GM18519 (cell line): ENCODE data around the gene MLKL.
"Not testable (repeated sequence)": the region's sequence is repeated elsewhere in the genome, so short reads cannot be mapped to it uniquely, and the experiment has no call there.

Source experiments
- ATAC-seq: cut with Tn5 transposase; IDR thresholded peaks from one replicate; pipeline ENCODE4 v1.9.1; 2021; ENCODE audit warnings: mild to moderate bottlenecking, moderate library complexity; ENCODE audit not compliant: unreplicated experiment, low FRiP score

The MLKL gene

GRCh38 chr16:74709441-74709877 is 8.8 kb upstream of the MLKL start:
- peak; percentile 68 for ATAC-seq

DNA sequence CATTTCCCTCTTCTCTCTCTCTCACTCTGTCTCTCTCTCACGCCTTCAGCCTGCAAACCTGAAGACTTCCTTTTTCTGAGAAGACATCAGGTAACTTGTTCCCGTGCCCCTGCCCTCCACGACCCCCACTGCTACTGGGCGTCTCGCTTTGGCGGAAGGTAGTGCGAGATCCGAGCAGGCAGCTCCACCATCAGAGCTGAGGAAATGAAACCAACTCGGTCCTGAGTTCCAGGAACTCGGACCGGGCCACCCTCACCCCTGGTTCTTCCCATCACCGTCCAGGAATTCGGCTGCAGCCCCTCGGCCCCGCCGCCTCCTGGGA is 585 bp downstream of the MLKL start:
- ATAC-seq, result no peak

DNA sequence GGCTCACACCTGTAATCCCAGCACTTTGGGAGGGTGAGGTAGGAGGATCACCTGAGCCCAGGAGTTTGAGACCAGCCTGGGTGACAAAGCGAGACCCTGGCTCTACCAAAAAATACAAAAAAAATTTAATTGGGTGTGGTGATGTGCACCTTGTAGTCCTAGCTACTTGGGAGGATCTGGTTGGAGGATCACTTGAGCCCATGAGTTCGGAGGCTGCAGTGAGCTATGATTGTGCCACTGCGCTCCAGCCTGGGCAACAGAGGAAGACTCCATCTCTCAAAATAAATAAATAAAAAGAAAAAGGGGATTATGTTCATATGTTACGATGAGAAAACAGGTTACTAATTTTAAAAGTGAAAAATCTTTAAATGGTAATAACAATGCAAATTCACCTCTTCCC is 996 bp downstream of the MLKL start:
- ATAC-seq, result no peak

- ATAC-seq, result no peak
Observed at GRCh38 chr16:74698222-74698621, 2.4 kb downstream of the MLKL start.

DNA sequence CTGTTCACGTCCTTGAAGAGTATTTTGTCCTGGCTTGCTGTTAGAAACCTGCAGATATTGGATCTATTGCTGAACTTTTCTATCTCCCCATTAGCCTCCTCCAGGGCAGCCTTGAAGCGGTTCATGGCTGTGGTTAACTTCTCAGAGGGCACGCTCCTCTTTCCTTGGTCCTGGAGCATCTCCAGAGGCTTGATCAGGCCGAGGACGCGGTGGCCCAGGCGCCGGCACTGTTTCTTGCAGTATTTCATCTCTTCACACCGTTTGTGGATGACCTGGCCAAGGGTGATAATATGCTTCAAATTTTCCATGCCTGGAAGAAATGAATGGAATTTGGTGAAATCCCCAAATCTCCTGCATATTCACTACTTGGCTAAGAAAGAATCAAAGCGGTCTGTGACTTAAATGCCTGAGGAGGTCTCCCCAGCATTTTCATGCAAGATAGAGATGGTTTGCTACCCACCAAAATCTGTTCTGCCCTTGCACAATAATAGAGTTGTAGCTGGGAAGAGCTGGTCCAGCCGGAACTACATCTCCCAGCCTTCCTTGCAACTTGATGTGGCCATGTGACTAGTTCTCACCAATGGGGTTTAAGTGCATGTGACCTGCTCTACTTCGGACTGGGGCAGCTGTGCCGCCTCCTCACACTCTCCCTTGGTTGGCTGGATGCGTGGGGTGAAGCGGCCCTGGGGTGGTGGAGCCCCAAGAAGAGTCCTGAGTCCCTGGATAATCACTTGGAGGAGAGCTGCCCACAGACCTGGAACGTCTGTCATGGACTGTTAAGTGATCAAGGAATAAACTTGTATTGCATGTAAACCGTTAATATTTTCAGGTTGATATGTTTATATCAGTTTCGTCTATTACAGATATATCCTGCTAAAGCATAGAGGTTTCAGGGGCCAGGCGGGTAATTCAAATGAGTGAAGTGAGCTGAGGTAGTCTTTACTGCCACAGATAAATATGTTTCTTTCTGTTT is 4.9 kb downstream of the MLKL start:
- peak; percentile 93 for ATAC-seq

DNA sequence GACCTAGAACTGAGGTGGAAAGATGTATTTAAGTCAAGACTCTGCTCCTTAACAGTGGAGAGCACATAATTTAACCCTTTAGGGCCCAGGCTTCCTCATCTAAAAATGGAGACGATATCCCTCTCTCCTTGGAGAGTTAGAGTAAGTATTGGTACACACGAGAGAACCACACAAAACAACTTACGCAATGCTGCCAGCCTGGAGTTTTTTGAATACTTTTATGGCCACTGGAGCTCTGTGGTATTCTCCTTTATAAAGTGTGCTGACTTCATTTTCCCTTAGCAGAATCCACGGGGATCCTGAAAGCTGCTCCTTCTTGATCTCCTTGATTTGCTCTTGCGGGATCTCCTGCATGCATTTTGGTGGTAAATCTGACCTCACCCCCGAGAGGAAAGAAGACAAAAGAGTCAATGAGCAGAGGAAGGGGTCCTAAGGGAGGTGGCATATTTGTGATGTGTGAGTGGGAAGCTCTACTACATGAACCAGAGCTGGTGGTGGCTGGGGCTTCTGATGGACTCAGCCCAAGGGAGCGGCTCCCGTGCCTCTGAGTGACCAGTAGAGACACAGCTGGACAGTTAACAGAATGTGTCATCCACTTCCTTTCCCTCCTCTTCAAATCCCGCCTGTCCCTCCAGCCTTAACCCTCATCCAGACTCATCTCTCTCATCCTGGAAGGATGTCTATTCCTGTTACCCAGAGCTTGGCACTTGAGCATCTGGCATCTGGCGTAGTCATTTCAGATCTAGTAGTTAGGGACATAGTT is 9.4 kb downstream of the MLKL start:
- no peak for ATAC-seq

GRCh38 chr16:74682556-74682955 is 18.1 kb downstream of the MLKL start:
- ATAC-seq, result no peak

DNA sequence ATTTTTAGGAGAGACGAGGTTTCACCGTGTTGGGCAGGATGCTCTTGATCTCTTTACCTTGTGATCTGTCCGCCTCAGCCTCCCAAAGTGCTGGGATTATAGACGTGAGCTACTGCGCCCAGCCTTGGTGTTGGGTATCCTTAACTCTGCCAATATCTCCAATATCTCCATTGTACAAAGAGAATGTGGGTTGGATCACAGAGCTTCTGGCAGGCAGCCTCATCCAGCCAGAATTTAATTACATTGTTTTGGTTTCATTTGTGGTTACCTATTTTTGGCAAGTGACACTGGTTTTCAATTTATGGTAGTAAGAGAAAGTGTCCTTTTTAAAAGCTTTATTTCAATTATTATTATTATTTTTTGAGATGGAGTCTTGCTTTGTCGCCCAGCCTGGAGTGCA is 20.0 kb downstream of the MLKL start:
- ATAC-seq, result no peak

DNA sequence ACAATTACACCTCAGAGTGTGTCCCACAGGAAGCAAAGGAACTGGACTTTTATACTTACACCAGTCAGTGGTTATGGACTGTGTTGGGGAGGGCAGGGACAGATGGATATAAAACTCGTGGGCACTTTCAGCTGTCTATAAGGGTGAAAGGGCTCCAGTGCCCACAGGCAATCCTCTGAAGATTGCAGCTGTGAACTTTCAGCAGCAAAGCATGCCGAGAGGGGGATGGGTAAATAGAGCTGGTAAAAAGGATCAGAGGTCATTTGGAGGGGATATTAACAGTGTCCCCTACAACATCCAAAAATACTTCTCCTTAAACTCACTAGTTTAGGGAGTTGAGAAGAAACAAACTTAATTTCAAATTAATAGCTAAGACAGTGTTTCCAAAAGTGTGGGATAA is 20.7 kb downstream of the MLKL start:
- ATAC-seq, result no peak

DNA sequence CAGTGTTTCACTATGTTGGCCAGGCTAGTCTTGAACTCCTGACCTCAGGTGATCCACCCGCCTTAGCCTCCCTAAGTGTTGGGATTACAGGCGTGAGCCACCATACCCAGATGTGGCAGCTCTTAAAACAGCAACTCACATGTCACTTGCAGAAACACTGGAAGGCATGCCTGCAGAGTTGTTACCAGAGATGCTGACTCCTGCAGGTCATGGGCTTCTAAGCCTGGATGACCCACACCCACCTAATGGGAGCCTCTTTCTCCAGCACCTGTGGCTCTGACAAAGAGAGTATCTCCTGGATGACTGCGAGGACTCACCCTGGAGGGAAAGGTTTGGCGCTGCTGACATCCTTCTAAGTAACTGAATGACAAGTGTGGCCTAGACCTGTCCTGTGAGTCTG is 22.8 kb downstream of the MLKL start:
- no peak for ATAC-seq

DNA sequence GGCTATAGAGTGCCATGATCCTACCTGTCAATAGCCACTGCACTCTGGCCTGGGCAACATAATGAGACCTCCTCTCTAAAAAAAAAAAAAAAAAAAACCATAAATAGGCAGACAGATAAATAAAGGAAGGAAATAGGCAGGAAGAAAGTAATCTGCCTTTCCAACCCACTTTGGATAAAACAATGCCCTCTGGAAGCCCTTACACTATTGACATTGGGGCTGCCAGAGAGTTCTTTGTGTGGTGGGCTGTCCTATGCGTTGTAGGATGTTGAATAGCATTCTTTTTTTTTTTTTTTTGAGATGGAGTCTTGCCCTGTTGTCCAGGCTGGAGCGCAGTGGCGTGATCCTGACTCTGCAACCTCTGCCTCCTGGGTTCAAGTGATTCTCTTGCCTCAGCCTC is 26.8 kb downstream of the MLKL start:
- ATAC-seq, result no peak

GRCh38 chr16:74668877-74669276 is 31.8 kb downstream of the MLKL start:
- not testable (repeated sequence) for ATAC-seq

DNA sequence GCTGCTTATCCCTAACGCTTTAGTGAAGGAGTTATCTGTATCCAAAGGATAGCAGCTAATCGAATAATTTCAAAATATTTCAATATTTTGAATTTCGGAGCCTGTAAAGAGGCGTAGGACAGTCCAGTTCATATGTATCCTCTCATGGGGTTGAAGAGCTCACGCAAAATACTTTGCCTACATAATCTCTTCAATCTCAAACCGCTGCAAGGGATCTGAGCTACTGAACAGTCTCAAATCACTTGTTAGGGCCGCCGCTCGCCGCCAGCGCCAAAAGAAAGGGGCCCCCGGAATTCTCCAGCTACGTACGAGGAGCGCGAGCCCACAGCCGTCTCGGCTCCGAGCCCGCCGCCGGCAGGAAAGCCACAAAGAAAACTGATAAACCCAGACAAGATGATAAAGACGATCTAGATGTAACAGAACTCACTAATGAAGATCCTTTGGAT is 33.4 kb downstream of the MLKL start:
- ATAC-seq, result no peak

DNA sequence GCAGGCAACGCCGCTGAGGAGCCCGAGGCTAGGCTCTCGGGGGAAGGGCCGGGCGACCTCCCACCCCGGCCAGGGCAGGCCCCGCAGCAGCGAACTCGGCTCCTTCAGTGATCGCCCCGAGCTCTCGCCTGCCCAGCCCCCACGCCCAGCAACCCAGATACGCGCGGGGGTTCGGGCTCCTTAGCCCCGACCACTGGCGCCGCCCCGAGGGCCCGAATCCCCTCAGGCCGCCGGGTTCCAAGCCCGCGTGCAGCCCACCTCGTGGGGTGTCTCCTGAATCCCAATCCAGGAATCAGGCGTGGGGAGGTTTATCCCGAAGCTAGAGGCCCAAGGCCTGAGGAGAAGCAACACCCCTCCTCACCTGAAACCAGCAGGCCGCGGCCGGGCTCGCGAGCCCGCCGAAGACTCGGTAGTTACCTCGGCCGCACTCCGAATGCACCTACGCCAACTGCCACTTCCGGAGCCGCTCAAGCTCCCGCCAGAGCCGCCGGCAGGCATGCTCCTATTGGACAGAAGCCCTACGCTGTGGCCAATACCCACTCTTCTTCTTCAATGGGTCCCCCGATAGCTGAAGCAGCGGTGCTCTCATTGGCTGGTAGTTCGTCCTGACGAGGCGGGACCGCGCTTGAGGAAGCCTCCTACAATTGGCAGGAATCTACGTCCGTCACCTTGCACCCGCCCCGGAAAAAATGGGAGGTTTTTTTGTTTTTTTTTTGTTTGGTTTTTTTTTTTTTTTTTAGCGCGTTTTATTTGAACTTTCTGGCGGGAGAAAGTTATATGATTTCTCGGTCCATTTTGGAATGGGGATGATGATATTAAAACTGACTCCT is 34.0 kb downstream of the MLKL start, which contains the start of gene RFWD3:
Gene RFWD3, minus strand, starts transcription at position 453 of the 830 bp plus-strand sequence. CDS start 5,428 bp downstream, outside the sequence.
- ATAC-seq, result peak; percentile 99

DNA sequence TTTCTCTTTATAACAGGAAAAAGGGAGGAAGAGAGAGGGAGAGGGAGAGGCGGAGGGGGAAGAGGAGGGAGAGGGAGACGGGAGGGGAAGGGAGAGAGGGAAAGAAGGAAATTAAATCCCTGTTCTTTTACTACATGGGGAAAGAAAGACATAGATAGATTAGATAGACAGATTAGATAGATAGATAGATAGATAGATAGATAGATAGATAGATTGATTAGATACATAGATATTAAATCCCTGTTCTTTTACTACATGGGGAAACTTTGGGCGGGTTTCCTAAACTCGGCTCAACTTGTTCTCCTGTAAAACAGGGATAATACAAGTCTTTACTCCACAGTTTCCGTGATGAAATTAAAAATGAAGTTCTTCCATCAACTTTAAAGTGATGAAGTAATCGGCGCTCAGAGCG is 34.6 kb downstream of the MLKL start:
- ATAC-seq, result no peak

GRCh38 chr16:74661064-74661463 is 39.6 kb downstream of the MLKL start:
- no peak for ATAC-seq

- no peak for ATAC-seq
Observed at GRCh38 chr16:74660383-74660782, 40.3 kb downstream of the MLKL start.

- no peak for ATAC-seq
Observed at GRCh38 chr16:74659041-74659440, 41.6 kb downstream of the MLKL start.

DNA sequence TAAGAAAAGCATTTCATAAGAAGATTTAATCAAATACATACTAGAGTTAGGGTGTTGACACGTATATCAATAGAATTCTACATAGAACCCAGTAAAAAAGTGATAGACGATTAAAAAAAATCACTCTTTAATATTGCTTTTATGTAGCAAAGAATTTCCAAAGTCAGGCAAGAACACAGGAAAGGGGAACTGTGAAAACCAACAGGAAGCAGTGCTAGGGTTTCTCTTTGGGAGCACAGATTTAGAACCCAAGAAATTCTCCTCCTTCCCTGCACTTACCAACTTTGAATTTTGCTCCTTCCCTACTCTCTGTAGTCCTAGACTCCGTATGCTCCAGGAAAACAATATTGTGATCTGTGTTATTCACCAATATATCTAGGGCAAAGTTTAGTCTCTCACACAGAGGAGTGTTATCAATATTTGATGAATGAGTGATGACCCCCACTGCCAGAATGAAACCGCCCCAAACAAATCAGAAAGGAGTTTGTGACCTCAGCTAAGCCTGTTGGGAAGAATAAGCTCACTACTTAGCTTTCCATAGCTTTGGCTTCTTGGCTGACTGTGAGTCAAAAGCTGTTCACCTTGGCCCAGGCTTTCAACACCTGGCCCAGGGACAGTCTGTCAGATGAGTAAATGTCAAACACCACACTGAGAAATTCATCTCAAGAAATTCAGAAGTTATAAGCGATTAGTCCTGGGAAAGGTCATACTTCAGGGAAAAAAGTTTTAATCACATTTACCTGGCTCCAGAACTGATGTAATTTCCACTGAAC is 42.6 kb downstream of the MLKL start:
- ATAC-seq, result no peak

- ATAC-seq, result no peak
Observed at GRCh38 chr16:74654536-74655050, 46.1 kb downstream of the MLKL start.
